GM21526 (cell line): ENCODE measurements around the gene SPECC1.
A peak's percentile ranks its signal among the peaks of the same experiment; 100 is the strongest.
"Not testable (repeated sequence)": the region's sequence is repeated elsewhere in the genome, so short reads cannot be mapped to it uniquely, and the experiment has no call there.

Experiments used
- ATAC-seq: cut with Tn5 transposase; IDR thresholded peaks from one replicate; pipeline ENCODE4 v1.9.1; 2021; ENCODE audit warnings: moderate library complexity; ENCODE audit not compliant: unreplicated experiment, low FRiP score

Gene SPECC1

GRCh38 chr17:20225162-20226115 is 216.3 kb downstream of the SPECC1 start:
- ATAC-seq, result no peak

- ATAC-seq, result no peak
Measured at GRCh38 chr17:20226814-20227482, 217.8 kb downstream of the SPECC1 start.

GRCh38 chr17:20227720-20228370 is 218.7 kb downstream of the SPECC1 start:
- ATAC-seq, result not testable (repeated sequence)

GRCh38 chr17:20228410-20228809 is 219.3 kb downstream of the SPECC1 start:
- ATAC-seq, result no peak

- no peak for ATAC-seq
Measured at GRCh38 chr17:20228860-20229259, 219.7 kb downstream of the SPECC1 start.

GRCh38 chr17:20230924-20231323 is 221.8 kb downstream of the SPECC1 start:
- no peak for ATAC-seq

GRCh38 chr17:20232611-20233010 is 223.5 kb downstream of the SPECC1 start:
- ATAC-seq, result no peak

- ATAC-seq, result peak; percentile 53
Measured at GRCh38 chr17:20234276-20234675, 225.1 kb downstream of the SPECC1 start.

- no peak for ATAC-seq
Measured at GRCh38 chr17:20235747-20236146, 226.6 kb downstream of the SPECC1 start.

GRCh38 chr17:20236578-20237227 is 227.5 kb downstream of the SPECC1 start:
- no peak for ATAC-seq

- not testable (repeated sequence) for ATAC-seq
Measured at GRCh38 chr17:20239776-20240175, 230.6 kb downstream of the SPECC1 start.

GRCh38 chr17:20241855-20242254 is 232.7 kb downstream of the SPECC1 start:
- no peak for ATAC-seq

GRCh38 chr17:20242271-20242670 is 233.1 kb downstream of the SPECC1 start:
- no peak for ATAC-seq

- no peak for ATAC-seq
Measured at GRCh38 chr17:20243524-20243923, 234.4 kb downstream of the SPECC1 start.

GRCh38 chr17:20244671-20245070 is 235.5 kb downstream of the SPECC1 start:
- no peak for ATAC-seq

- no peak for ATAC-seq
Measured at GRCh38 chr17:20246692-20247091, 237.5 kb downstream of the SPECC1 start.

- ATAC-seq, result no peak
Measured at GRCh38 chr17:20253323-20253722, 244.2 kb downstream of the SPECC1 start.

GRCh38 chr17:20254541-20254940 is 245.4 kb downstream of the SPECC1 start:
- ATAC-seq, result no peak

GRCh38 chr17:20256144-20256543 is 247.0 kb downstream of the SPECC1 start:
- no peak for ATAC-seq

- no peak for ATAC-seq
Measured at GRCh38 chr17:20257008-20257407, 247.8 kb downstream of the SPECC1 start.

GRCh38 chr17:20257798-20258197 is 248.6 kb downstream of the SPECC1 start:
- ATAC-seq, result no peak
